HG02610 (cell line): ENCODE measurements around the gene INPP4A.

ENCODE experiments used
- ATAC-seq: cut with Tn5 transposase; IDR thresholded peaks from one replicate; pipeline ENCODE4 v1.9.1; 2021; ENCODE audit warnings: mild to moderate bottlenecking, moderate library complexity; ENCODE audit not compliant: unreplicated experiment

The INPP4A gene

GRCh38 chr2:98459496-98460175 is 15.0 kb downstream of the INPP4A start:
- ATAC-seq, result peak; percentile 21

DNA sequence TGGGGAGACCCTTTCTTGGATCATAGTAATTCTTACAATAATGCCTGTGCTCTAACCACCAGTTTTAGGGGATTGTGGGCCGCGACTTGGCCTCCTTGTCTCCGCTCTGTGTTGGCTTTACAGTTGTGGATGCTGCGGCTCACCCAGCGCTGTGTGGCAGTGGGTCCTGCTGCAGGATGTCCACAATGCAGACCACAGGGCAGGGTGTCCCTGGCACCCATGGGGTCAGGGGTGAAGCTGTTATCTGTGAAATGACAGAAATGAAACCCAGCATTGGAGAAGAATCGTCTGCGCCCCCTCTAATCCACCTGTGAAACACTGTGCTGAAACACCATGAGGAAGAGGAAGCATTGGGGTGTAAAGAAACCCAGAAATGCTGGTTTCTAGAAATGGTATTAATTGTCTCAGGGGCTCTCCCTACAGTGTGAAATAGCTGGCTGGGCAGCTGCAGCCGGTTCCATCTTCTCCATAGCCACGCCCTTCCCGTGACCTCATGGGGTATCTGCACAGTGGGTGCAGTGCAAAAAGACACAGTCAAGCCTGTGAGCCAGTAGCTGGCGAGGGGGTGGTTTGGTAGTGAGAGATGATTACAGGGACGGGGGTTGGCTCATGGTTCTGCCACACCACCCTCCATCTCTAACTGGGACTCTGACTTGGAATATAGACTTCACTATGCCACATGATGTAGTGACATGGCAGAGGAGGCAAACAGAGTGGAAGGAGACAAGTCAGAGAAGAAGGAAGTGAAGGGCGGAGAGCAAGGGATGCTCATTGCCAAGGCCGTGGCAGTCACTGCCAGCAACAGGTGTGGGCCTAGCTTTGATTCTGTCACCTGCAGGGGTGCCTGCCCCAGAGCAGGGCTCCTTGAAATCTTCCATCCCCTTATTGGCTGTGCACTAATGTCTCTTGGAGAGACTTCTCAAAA is 16.2 kb downstream of the INPP4A start:
- peak; percentile 58 for ATAC-seq

- no peak for ATAC-seq
Observed at GRCh38 chr2:98461498-98462049, 16.9 kb downstream of the INPP4A start.

DNA sequence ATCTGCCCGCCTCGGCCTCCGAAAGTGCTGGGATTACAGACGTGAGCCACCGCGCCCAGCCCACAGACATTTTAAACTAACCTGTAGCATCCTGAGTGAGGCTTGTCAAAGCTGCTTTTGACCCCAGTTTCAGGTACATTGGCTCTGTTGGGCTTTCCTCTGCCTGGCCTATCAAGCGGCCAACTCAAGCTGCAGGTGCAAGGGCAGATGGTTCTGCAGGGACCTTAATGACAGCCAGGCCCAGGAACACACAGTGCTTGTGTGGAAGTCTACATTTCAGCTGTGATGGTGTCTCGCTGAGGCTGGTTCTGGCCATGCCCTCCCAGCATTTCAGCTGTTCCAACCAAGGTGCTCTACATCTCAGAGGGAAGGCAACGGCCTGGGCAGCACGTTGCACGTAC is 18.4 kb downstream of the INPP4A start:
- no peak for ATAC-seq

- ATAC-seq, result no peak
Observed at GRCh38 chr2:98463551-98463971, 18.9 kb downstream of the INPP4A start.

GRCh38 chr2:98463988-98464771 is 19.5 kb downstream of the INPP4A start:
- no peak for ATAC-seq

DNA sequence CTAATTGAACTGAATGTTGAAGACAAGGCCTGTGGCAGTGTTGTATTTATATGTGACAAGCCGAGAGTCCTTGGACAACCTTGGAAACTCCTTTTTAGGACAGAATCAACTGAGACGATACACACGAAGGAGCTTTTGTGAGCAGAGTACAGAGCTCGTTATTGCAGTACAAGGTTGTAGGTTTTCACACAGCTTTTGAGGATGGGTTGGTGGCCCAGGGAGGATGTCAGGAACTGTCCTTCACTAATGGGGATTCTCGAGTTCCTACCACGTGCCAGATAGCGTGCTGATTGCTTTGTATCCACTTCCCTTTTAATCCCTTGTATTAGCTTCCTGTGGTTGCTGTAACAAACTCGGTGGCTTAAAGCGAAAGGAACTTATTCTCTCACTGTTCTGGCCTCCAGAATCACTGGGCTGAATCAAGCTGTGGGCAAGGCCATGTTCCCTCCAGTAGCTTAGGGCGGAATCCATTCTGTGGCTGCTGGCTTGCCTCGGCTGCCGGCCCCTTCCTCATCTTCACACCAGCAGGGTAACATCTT is 20.2 kb downstream of the INPP4A start:
- ATAC-seq, result peak; percentile 38

DNA sequence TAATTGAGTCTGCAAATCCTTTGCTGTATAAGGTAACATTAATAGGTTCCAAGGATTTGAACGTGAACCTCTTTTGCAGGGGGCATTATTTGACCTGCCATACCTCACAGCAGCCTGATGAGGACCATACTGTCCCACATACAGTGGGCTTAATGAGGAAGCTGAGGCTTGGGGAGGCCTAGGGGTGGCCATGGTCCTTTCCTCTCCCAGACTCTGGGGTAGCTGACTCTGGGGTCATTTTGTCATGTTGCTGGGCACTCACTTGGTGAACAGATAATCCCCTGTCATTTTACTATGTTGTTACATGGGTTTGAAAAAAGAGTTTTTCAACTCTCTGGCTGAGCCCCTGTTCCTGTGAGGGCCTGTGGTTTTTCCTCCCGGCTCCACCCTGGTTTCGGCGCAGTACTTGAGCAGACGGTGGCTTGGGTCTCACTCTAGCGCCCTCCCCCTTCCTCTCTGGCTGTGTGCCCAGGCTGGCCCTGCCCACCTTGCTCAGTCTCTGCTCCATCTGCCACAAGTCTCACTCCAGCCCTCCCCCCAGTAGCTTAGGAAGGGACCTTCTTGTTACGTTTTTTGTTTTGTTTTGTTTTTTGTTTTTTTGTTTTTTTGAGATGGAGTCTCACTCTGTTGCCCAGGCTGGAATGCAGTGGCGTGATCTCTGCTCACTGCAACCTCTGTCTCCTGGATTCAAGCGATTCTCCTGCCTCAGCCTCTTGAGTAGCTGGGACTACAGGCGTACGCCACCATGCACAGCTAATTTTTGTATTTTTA is 21.0 kb downstream of the INPP4A start:
- ATAC-seq, result no peak

GRCh38 chr2:98467082-98467536 is 22.5 kb downstream of the INPP4A start:
- no peak for ATAC-seq

DNA sequence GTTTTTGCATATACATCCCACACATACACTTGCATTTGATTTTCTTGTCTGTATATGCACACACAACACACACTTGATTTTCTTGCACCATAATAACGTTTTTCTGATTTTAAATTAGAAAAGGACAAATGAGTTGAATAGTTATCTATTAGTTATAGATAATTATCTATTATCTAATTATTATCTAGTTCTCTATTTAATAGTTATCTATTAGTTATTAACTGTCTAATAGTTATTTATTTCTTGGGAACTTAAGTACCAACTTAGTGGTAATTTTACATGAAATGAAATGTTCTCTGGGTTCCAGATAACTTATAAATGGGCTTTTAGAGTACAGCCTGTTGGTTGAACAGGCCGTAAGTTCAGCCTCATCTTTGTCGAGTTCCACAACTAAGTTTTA is 23.0 kb downstream of the INPP4A start:
- no peak for ATAC-seq

DNA sequence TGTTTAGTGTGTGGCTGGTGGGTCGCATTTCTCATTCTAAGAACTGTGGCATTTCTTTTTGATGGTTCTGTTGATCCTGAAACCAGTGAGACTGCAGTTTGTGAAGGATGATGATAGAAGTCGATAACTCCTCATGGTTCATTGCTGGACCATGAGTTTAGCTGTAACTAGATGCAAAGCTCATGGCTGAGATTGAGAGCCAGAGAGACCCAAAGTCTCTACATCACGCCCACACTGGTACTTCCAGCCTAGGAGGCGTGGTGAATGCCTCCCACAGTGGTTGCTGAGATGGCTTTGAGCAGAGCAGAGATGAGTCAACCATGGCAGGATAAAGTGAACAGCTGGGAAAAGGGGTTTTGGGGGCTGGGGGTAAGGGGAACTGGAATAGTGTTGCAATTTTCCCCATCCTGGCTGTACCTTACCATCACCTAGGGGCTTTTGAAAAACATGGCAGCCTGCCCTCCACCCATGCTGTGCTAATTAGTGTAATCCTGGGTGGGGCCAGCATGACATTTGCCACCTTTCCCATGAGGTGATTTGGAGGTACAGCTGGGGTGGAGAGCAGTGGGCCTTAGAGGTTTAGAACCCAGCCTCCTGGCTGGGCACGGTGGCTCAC is 24.1 kb downstream of the INPP4A start:
- ATAC-seq, result peak; percentile 57

DNA sequence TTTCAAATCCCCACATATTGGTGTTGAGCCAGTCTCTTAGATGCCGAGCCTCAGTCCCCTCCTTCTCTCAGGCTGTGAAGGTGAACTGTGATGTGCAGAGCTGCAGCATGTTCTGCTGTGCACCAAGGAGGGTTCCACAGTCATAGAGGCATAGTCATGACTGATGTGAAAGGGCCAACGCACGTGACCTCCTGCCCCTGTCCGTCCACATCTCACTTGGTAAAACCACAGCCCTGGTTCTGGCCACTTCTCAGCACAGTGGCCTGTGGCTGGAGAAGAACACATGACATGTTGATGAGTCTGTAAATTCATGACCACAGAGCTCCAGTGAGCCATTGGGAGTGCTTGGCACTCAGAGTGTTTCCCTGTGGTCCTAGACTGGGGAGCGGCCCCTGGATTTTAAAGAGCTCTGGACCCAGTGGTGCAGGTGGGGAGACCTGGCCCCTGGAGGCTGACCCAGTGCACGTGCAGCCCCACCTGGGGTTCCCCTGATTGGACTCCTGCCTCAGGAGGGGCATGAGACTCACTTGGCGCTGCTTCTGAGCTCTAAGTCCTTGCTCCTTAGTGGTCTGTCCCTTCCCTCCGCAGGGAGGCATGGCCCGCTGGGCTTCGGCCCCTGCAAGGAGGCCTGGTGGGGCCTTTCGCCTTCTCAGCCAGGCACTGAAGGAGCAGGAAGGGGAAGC is 25.3 kb downstream of the INPP4A start:
- no peak for ATAC-seq

- peak; percentile 44 for ATAC-seq
Observed at GRCh38 chr2:98470851-98471255, 26.2 kb downstream of the INPP4A start.

- no peak for ATAC-seq
Observed at GRCh38 chr2:98471402-98472131, 26.9 kb downstream of the INPP4A start.

DNA sequence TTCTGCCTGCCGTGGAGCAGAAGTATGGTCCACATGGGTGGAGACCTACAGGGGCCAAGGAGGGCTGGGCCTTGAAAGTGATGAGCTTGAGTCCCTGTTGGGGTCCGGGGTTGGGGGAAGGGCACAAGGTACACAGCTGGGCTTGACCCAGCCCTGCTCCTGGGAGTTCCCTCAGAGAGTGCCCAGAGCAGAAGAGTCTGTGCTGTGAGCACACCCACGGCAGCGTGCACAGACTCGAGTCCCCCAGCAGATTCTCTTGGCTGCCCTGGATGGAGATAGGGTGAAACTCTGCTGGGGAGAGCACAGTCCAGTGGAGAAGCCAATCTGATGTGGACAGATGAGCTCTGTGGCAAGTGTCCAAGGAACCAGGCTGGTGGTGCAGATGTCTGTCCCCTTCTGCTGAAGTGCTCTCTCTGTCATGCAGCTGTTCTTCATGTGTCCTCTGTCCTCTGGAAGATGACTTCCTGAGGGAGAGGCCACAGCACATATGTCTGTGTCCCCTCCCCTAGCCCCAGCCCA is 27.5 kb downstream of the INPP4A start:
- ATAC-seq, result no peak

DNA sequence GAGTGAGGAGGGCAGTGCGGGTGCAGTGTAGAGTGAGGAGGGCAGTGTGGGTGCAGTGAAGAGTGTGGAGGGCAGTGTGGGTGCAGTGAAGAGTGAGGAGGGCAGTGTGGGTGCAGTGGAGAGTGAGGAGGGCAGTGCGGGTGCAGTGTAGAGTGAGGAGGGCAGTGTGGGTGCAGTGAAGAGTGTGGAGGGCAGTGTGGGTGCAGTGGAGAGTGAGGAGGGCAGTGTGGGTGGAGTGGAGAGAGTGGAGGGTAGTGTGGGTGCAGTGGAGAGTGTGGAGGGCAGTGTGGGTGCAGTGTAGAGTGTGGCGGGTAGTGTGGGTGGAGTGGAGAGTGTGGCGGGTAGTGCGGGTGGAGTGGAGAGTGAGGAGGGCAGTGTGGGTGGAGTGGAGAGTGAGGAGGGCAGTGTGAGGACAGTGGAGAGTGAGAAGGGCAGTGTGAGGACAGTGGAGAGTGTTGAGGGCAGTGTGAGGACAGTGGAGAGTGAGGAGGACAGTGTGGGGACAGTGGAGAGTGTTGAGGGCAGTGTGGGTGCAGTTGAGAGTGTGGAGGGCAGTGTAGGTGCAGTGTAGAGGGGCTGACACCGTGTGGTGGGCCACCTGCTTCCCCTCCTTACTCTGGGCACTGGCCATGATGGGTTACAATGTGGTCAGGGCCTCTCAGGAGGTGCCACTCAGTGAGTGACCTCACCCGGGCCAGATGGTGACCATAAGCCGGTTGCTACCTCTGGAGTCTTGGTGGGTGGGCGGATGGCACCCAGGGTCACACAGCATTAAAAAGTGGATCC is 28.5 kb downstream of the INPP4A start:
- no peak for ATAC-seq
